ENCODE measurements around the gene C6orf89.
A peak's percentile ranks its signal among the peaks of the same experiment; 100 is the strongest.

GRCh38 chr6:36897609-36898008, 11.9 kb downstream of the C6orf89 start:
- no peak for TF ChIP-seq YY1 (IDR thresholded peaks at IDR 0.05; ENCODE audit: extremely low read depth, insufficient replicate concordance, low read depth, low read length)
- no peak for TF ChIP-seq CEBPB (IDR thresholded peaks at IDR 0.05; ENCODE audit: low read depth)
- TF ChIP-seq ELF1 (IDR thresholded peaks at IDR 0.05; ENCODE audit: borderline replicate concordance, low read depth), result no peak
- no peak for TF ChIP-seq SIN3A (IDR thresholded peaks at IDR 0.05; ENCODE audit: low read depth)
- peak; percentile 23 to 41 (median 38); a peak in 3 of 6 replicates for TF ChIP-seq CTCF (IDR thresholded peaks at IDR 0.05 in 2 of 3, conservative IDR thresholded peaks at IDR 0.05 in 1 of 3; ENCODE audit: borderline replicate concordance in 1 of 3, insufficient read depth in 1 of 3, low read depth in 2 of 3, low read length in 2 of 3)
- TF ChIP-seq ZNF274 (IDR thresholded peaks at IDR 0.05; ENCODE audit: low read depth, low read length), result no peak
- no peak for TF ChIP-seq POLR2A (IDR thresholded peaks at IDR 0.05; ENCODE audit: borderline replicate concordance, extremely low read depth, insufficient read depth, insufficient read length)
- no peak for TF ChIP-seq EZH2phosphoT487 (IDR thresholded peaks at IDR 0.05; ENCODE audit: borderline replicate concordance)
- TF ChIP-seq RAD21 (IDR thresholded peaks at IDR 0.05; ENCODE audit: low read depth), result peak; percentile 56

Data from HCT116 (cell line).